H1 (cell line): ENCODE measurements around the gene PSMC4. TPM values are rescaled to one million over a fixed set of nuclear protein-coding genes. Genes with fewer than 3 reads are reported as not detected.

Experiments
- RFX5 ChIP-seq: IDR thresholded peaks from 2 replicates; pipeline ENCODE4 v1.6.1; 2011; ENCODE audit warnings: low read depth, low read length, improper control_type of control experiment, borderline replicate concordance
- YY1 ChIP-seq: IDR thresholded peaks from 2 replicates; pipeline ENCODE4 v1.6.1; 2011; ENCODE audit warnings: low read depth, mild to moderate bottlenecking, low read length
- polyA plus RNA-seq, 7 experiments: library from polyadenylated mRNA; depleted of rRNA in 3 of 7; stranded (reverse) in 5 of 7; unstranded in 2 of 7; fragments of >200 nt in 5 of 7; fragments of 200-250 nt in 2 of 7; gene quantifications; 1 replicate in 5 of 7; 2 replicates in 1 of 7; 4 replicates in 1 of 7; pipeline versions ENCODE4 v1.2.1 to v1.2.3, GENCODE V29; 2011 to 2013; ENCODE audit warnings: missing spikeins in 2 of 7, mixed read lengths in 2 of 7
- total RNA-seq: library from RNA; stranded (reverse); fragmentation: NEBNext Ultra II Directional; extraction: Animal tissue kit (Norgen Biotek cat#: 25700); gene quantifications from 2 replicates; pipeline ENCODE4 v1.2.1, GENCODE V29; 2021

The PSMC4 gene
- total and polyA plus RNA-seq, 2 of the 8 experiments (the other 6 are each of a cell fraction or from before 2014, with no cell fraction given), result 116 to 126 TPM

DNA sequence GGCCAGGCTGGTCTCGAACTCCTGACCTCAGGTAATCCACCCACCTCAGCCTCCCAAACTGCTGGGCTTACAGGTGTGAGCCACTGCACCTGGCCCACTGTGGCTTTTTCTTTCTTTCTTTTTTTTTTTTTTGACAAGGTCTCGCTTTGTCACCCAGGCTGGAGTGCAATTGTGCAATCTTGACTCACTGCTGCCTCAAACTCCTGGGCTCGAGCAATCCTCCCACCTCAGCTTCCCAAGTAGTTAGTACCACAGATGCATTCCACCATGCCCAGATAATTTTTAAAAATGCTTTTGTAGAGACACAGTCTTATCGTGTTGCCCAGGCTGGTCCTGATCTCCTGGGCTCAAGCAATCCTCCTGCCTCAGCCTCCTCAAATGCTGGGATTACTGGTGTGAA is 24.4 kb upstream of the PSMC4 start (continued):
- no peak for TF ChIP-seq RFX5
- TF ChIP-seq YY1, result no peak
